ENCODE results near the gene SPATA9.
A peak's percentile ranks its signal among the peaks of the same experiment; 100 is the strongest.

Gene SPATA9

GRCh38 chr5:95682891-95683290 is at the start of gene SPATA9:
TSS of gene SPATA9 (minus strand) at chr5:95682991. CDS start at chr5:95682854, 137 bp downstream.
- no peak for TF ChIP-seq CTCF (IDR thresholded peaks at IDR 0.05; ENCODE audit: low read depth, low read length, missing control alignments)
- H3K4me3 ChIP-seq (replicated peaks; ENCODE audit: low read depth, low read length) = no peak within 1 kb of the TSS
- no peak for DNase-seq (ENCODE audit: extremely low read depth, low read depth)

GRCh38 chr5:95731571-95732554 is 49.1 kb upstream of the SPATA9 start:
- DNase-seq (ENCODE audit: extremely low read depth, low read depth) = no peak
- TF ChIP-seq CTCF (IDR thresholded peaks at IDR 0.05; ENCODE audit: low read depth, low read length, missing control alignments) = no peak

GRCh38 chr5:95730730-95731570 is 48.2 kb upstream of the SPATA9 start, which contains the start of gene RHOBTB3:
TSS of gene RHOBTB3 (plus strand) at chr5:95731336. CDS start at chr5:95731683, 347 bp downstream.
- TF ChIP-seq CTCF (IDR thresholded peaks at IDR 0.05; ENCODE audit: low read depth, low read length, missing control alignments) = no peak
- DNase-seq (ENCODE audit: extremely low read depth, low read depth) = peak; percentile 79
- H3K4me3 ChIP-seq (replicated peaks; ENCODE audit: low read depth, low read length) = peak within 1 kb of the TSS; percentile 98

More at GRCh38 chr5:95731571-95732554, 49.1 kb upstream of the SPATA9 start:
- peak overlapping the region; percentile 98 for H3K4me3 ChIP-seq (replicated peaks; ENCODE audit: low read depth, low read length)

- DNase-seq (ENCODE audit: extremely low read depth, low read depth) = no peak
- H3K4me3 ChIP-seq (replicated peaks; ENCODE audit: low read depth, low read length) = peak overlapping the region; percentile 98
- TF ChIP-seq CTCF (IDR thresholded peaks at IDR 0.05; ENCODE audit: low read depth, low read length, missing control alignments) = no peak
These were observed 47.4 kb upstream of the SPATA9 start for GRCh38 chr5:95730011-95730700.

GRCh38 chr5:95729115-95730010 is 46.6 kb upstream of the SPATA9 start:
- no peak overlapping the region for H3K4me3 ChIP-seq (replicated peaks; ENCODE audit: low read depth, low read length)
- no peak for TF ChIP-seq CTCF (IDR thresholded peaks at IDR 0.05; ENCODE audit: low read depth, low read length, missing control alignments)
- DNase-seq (ENCODE audit: extremely low read depth, low read depth) = no peak
